ENCODE measurements around the gene NFU1. TPM values are rescaled to one million over a fixed set of nuclear protein-coding genes. Genes with fewer than 3 reads are reported as not detected.

The NFU1 gene
- total RNA-seq: 30.8 and 66.6 TPM in 2 replicates

GRCh38 chr2:69436938-69437750 is at the start of gene NFU1:
NFU1 (minus strand) TSS chr2:69437435; CDS start chr2:69437422, 13 bp downstream.

GRCh38 chr2:69386789-69387734 is 50.2 kb downstream of the NFU1 start, which contains the start of gene GFPT1:
GFPT1 (minus strand) TSS chr2:69387227; CDS start chr2:69387071, 156 bp downstream.

Other genes with a start within 250 kb of the NFU1 start
- 42.8 and 43.2 TPM in 2 replicates for gene GFPT1, start 50.2 kb downstream of the NFU1 start, total RNA-seq
- gene AAK1, start 206.3 kb upstream of the NFU1 start, total RNA-seq: 35.9 and 44.2 TPM in 2 replicates